ENCODE measurements around the gene PATJ. TPM values are rescaled to one million over a fixed set of nuclear protein-coding genes. Genes with fewer than 3 reads are reported as not detected.

Gene PATJ
- polyA plus RNA-seq, 1 of the 3 experiments (the other 2 are of a cell fraction): 3.0 TPM

- TF ChIP-seq RCOR1 (IDR thresholded peaks at IDR 0.05; ENCODE audit: low read length): no peak
These were observed 70.6 kb downstream of the PATJ start (continued) for GRCh38 chr1:61812916-61813315.

GRCh38 chr1:61816191-61816590 lies 73.9 kb downstream of the PATJ start:
- DNase-seq: no peak
- Histone ChIP-seq H3K4me1 (ENCODE audit: control insufficient read depth in 1 of 2, insufficient read depth in 2 of 2, low read depth in 1 of 2, low read length in 1 of 2) (no peaks in the 10 kb centered on the region), H3K27me3 (ENCODE audit: insufficient read depth) (no peaks in the 10 kb centered on the region), H3K9ac (no peak overlapping the region), H3K9me2 (no peaks in the 10 kb centered on the region), H3K9me3 (no peaks in the 10 kb centered on the region), H3F3A (replicated peaks; ENCODE audit: insufficient read depth) (no peaks in the 10 kb centered on the region), H3K36me3 (replicated peaks in 1 of 2; ENCODE audit: control insufficient read depth in 1 of 2, insufficient read depth in 2 of 2, low read length in 1 of 2) (no peaks in the 10 kb centered on the region), H2AFZ (ENCODE audit: low read depth) (no peak overlapping the region), H3K4me3 (ENCODE audit: low read depth in 2 of 2, low read length in 1 of 2) (no peak overlapping the region), H3K79me2 (ENCODE audit: insufficient read depth) (no peaks in the 10 kb centered on the region), H4K20me1 (ENCODE audit: insufficient read depth) (no peaks in the 10 kb centered on the region), H3K27ac (ENCODE audit: low read depth in 2 of 2, low read length in 1 of 2) (no peak overlapping the region), H3K4me2 (no peak overlapping the region)
- WGBS (ENCODE audit: low lambda C conversion rate): 96% methylated on average over 3 of the region's 3 CpGs
- ChIA-PET POLR2A (no interaction called here), CTCF (interaction anchor here (1.2 kb wide), 1 partner anchor 11 kb away, joined by 3 read pairs; no protein-coding TSS in a partner anchor)
- TF ChIP-seq MXI1 (IDR thresholded peaks at IDR 0.05; ENCODE audit: low read depth, low read length) (no peak), TAF1 (IDR thresholded peaks at IDR 0.05; ENCODE audit: borderline replicate concordance, low read depth, low read length) (no peak), JUND (IDR thresholded peaks at IDR 0.05) (no peak), FOXM1 (IDR thresholded peaks at IDR 0.05; ENCODE audit: low read depth) (no peak), CTCF (IDR thresholded peaks at IDR 0.05) (no peak), FOSL2 (IDR thresholded peaks at IDR 0.05; ENCODE audit: borderline replicate concordance, low read depth) (no peak), RXRA (IDR thresholded peaks at IDR 0.05; ENCODE audit: borderline replicate concordance, low read depth) (no peak), FOXJ3 (CRISPR knock-in tag; IDR thresholded peaks at IDR 0.05) (no peak), EP300 (IDR thresholded peaks at IDR 0.05; ENCODE audit: borderline replicate concordance in 1 of 2, low read depth in 1 of 2, low read length in 1 of 2) (no peak), GATA2 (CRISPR knock-in tag; IDR thresholded peaks at IDR 0.05) (no peak), EZH2phosphoT487 (IDR thresholded peaks at IDR 0.05; ENCODE audit: borderline replicate concordance, low read depth) (no peak), MEF2A (IDR thresholded peaks at IDR 0.05; ENCODE audit: borderline replicate concordance, low read depth) (no peak), SMC3 (IDR thresholded peaks at IDR 0.05; ENCODE audit: low read depth, low read length) (no peak), TCF12 (IDR thresholded peaks at IDR 0.05) (no peak), RFX5 (IDR thresholded peaks at IDR 0.05; ENCODE audit: low read length) (no peak), GABPA (IDR thresholded peaks at IDR 0.05; ENCODE audit: low read depth) (no peak)
- TF ChIP-seq, protein P1, sequence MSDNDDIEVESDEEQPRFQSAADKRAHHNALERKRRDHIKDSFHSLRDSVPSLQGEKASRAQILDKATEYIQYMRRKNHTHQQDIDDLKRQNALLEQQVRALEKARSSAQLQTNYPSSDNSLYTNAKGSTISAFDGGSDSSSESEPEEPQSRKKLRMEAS (IDR thresholded peaks at IDR 0.05; ENCODE audit: low read depth): no peak

Data from SK-N-SH (cell line).